DOHH2 (cell line): Measurements from ENCODE around the gene TNRC6B.

Experiments used
- H3F3A ChIP-seq: fragments of 200-600 bp; sonication (generic), shearing (Covaris generic); 2 replicates; pipeline ENCODE4 v1.6.0; 2016; ENCODE audit warnings: antibody characterized with exemption, mild to moderate bottlenecking; ENCODE audit not compliant: control insufficient read depth, insufficient read depth
- H3K27ac ChIP-seq: fragments of 200-600 bp; sonication (generic); 2 replicates; pipeline ENCODE4 v1.5.1; 2014; ENCODE audit warnings: low read depth, mild to moderate bottlenecking, low read length, moderate library complexity
- H3K27me3 ChIP-seq: fragments of 200-600 bp; sonication (generic); 2 replicates; pipeline ENCODE4 v1.6.1; 2014; ENCODE audit warnings: mild to moderate bottlenecking, low read length, mixed read lengths; ENCODE audit not compliant: control insufficient read depth
- H3K36me3 ChIP-seq: fragments of 200-600 bp; sonication (generic); 2 replicates; pipeline ENCODE4 v1.6.1; 2014; ENCODE audit warnings: mild to moderate bottlenecking, low read length, moderate library complexity, mixed read lengths; ENCODE audit not compliant: control insufficient read depth
- H3K4me1 ChIP-seq: fragments of 200-600 bp; sonication (generic); 2 replicates; pipeline ENCODE4 v1.6.1; 2014; ENCODE audit warnings: mild to moderate bottlenecking, low read length, mixed read lengths; ENCODE audit not compliant: control insufficient read depth
- H3K4me2 ChIP-seq: fragments of 200-600 bp; sonication (generic); 2 replicates; pipeline ENCODE4 v1.6.0; 2014; ENCODE audit warnings: mild to moderate bottlenecking, low read length, moderate library complexity
- H3K4me3 ChIP-seq: fragments of 200-600 bp; sonication (generic); 2 replicates; pipeline ENCODE4 v1.5.1; 2014; ENCODE audit warnings: mild to moderate bottlenecking, low read length, mixed read lengths
- H3K79me2 ChIP-seq: fragments of 200-600 bp; sonication (generic); 2 replicates; pipeline ENCODE4 v1.6.1; 2014; ENCODE audit warnings: mild to moderate bottlenecking, low read length, mixed read lengths; ENCODE audit not compliant: control insufficient read depth
- H3K9me2 ChIP-seq: fragments of 200-600 bp; sonication (generic); replicated peaks from 2 replicates; pipeline ENCODE4 v1.6.1; 2014; ENCODE audit warnings: mild to moderate bottlenecking, low read length, mixed read lengths; ENCODE audit not compliant: control insufficient read depth
- H3K9me3 ChIP-seq: fragments of 200-600 bp; sonication (generic); 2 replicates; pipeline ENCODE4 v1.6.1; 2014; ENCODE audit warnings: antibody characterized with exemption, low read length, mixed read lengths; ENCODE audit not compliant: control insufficient read depth, insufficient read depth
- H4K20me1 ChIP-seq: fragments of 200-600 bp; sonication (generic); 2 replicates; pipeline ENCODE4 v1.6.0; 2014; ENCODE audit warnings: low read depth, mild to moderate bottlenecking, antibody characterized with exemption, low read length, moderate library complexity; ENCODE audit not compliant: control insufficient read depth, insufficient read depth
- CTCF ChIP-seq: fragments of 200-600 bp; sonication (generic); IDR thresholded peaks from one replicate; pipeline ENCODE4 v1.5.1; 2014; ENCODE audit warnings: antibody characterized with exemption, mild to moderate bottlenecking, low read depth, low read length; ENCODE audit not compliant: poor library complexity, severe bottlenecking
- EZH2phosphoT487 ChIP-seq: fragments of 200-600 bp; sonication (generic); IDR thresholded peaks from 2 replicates; pipeline ENCODE4 v1.6.1; 2017; ENCODE audit warnings: borderline replicate concordance, mild to moderate bottlenecking, antibody characterized with exemption, low read length, moderate library complexity, mixed read lengths

TNRC6B gene

GRCh38 chr22:40335358-40335757, 157.6 kb downstream of the TNRC6B start:
- no peak for TF ChIP-seq EZH2phosphoT487
- no peak for TF ChIP-seq CTCF
- peaks cover 10% of the 10 kb centered on the region; the same call in 1 of the 2 replicates for H3F3A ChIP-seq
- no peak overlapping the region for H3K27ac ChIP-seq
- H3K4me1 ChIP-seq = peaks cover 35% of the 10 kb centered on the region
- H3K9me2 ChIP-seq = no peaks in the 10 kb centered on the region
- H3K4me3 ChIP-seq = no peak overlapping the region
- no peaks in the 10 kb centered on the region for H3K79me2 ChIP-seq
- peak overlapping the region; percentile 20; the same call in 1 of the 2 replicates for H3K4me2 ChIP-seq
- no peaks in the 10 kb centered on the region for H3K27me3 ChIP-seq
- H3K9me3 ChIP-seq = no peaks in the 10 kb centered on the region
- H3K36me3 ChIP-seq = no peaks in the 10 kb centered on the region
- H4K20me1 ChIP-seq = no peaks in the 10 kb centered on the region

- Histone ChIP-seq H3K27ac (no peak overlapping the region), H3K9me2 (no peaks in the 10 kb centered on the region), H3K4me1 (peaks cover 48% of the 10 kb centered on the region), H3K4me2 (no peak overlapping the region), H3K9me3 (no peaks in the 10 kb centered on the region), H3K36me3 (no peaks in the 10 kb centered on the region), H4K20me1 (no peaks in the 10 kb centered on the region), H3K4me3 (no peak overlapping the region), H3K27me3 (no peaks in the 10 kb centered on the region), H3F3A (peaks cover 19% of the 10 kb centered on the region), H3K79me2 (peaks cover 4% of the 10 kb centered on the region)
- TF ChIP-seq CTCF = no peak
- TF ChIP-seq EZH2phosphoT487 = no peak
Measured at GRCh38 chr22:40340044-40340443, 162.3 kb downstream of the TNRC6B start.

GRCh38 chr22:40341604-40342003, 163.9 kb downstream of the TNRC6B start:
- H3K9me3 ChIP-seq = no peaks in the 10 kb centered on the region
- H4K20me1 ChIP-seq = no peaks in the 10 kb centered on the region
- H3K9me2 ChIP-seq = no peaks in the 10 kb centered on the region
- H3K4me3 ChIP-seq = no peak overlapping the region
- H3K4me1 ChIP-seq = peaks cover 36% of the 10 kb centered on the region
- H3K4me2 ChIP-seq = no peak overlapping the region
- peaks cover 7% of the 10 kb centered on the region for H3K36me3 ChIP-seq
- H3F3A ChIP-seq = peaks cover 27% of the 10 kb centered on the region
- TF ChIP-seq CTCF = no peak
- TF ChIP-seq EZH2phosphoT487 = no peak
- peaks cover 17% of the 10 kb centered on the region for H3K79me2 ChIP-seq
- H3K27me3 ChIP-seq = no peaks in the 10 kb centered on the region
- H3K27ac ChIP-seq = no peak overlapping the region
